Measurements from ENCODE around the gene ZBTB34.

- TF ChIP-seq EZH2phosphoT487 (IDR thresholded peaks at IDR 0.05; ENCODE audit: borderline replicate concordance, low read length) (no peak), CTCF (IDR thresholded peaks at IDR 0.05; ENCODE audit: low read depth, low read length, poor library complexity, severe bottlenecking) (no peak)
Measured at GRCh38 chr9:126832440-126832839, 28.0 kb upstream of the ZBTB34 start.

All from DOHH2 (cell line).